Neural progenitor cell (in vitro differentiated cells): ENCODE measurements around the gene GDPGP1.
"Not testable (repeated sequence)": the region's sequence is repeated elsewhere in the genome, so short reads cannot be mapped to it uniquely, and the experiment has no call there.

Experiments used
- EZH2 ChIP-seq: fragments of 200-600 bp; sonication (generic); IDR thresholded peaks from 2 replicates; pipeline ENCODE4 v1.6.1; 2017; ENCODE audit warnings: antibody characterized with exemption, mild to moderate bottlenecking, moderate library complexity
- TF ChIP-seq, protein P1 (sequence below): fragments of 200-600 bp; sonication (generic); IDR thresholded peaks from 2 replicates; pipeline ENCODE4 v1.5.1; 2017; ENCODE audit warnings: antibody characterized with exemption, mild to moderate bottlenecking

GRCh38 chr15:90188065-90188464 lies 45.9 kb upstream of the GDPGP1 start:
- TF ChIP-seq, protein P1, sequence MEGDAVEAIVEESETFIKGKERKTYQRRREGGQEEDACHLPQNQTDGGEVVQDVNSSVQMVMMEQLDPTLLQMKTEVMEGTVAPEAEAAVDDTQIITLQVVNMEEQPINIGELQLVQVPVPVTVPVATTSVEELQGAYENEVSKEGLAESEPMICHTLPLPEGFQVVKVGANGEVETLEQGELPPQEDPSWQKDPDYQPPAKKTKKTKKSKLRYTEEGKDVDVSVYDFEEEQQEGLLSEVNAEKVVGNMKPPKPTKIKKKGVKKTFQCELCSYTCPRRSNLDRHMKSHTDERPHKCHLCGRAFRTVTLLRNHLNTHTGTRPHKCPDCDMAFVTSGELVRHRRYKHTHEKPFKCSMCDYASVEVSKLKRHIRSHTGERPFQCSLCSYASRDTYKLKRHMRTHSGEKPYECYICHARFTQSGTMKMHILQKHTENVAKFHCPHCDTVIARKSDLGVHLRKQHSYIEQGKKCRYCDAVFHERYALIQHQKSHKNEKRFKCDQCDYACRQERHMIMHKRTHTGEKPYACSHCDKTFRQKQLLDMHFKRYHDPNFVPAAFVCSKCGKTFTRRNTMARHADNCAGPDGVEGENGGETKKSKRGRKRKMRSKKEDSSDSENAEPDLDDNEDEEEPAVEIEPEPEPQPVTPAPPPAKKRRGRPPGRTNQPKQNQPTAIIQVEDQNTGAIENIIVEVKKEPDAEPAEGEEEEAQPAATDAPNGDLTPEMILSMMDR = not testable (repeated sequence)
- not testable (repeated sequence) for TF ChIP-seq EZH2
